ENCODE measurements around the gene SEZ6. TPM values are rescaled to one million over a fixed set of nuclear protein-coding genes. Genes with fewer than 3 reads are reported as not detected.

Gene SEZ6
- polyA plus RNA-seq, 2 of the 4 experiments (the other 2 are of a cell fraction) = not detected

- no peaks in the 10 kb centered on the region for H3K4me1 ChIP-seq
- H3K27ac ChIP-seq = no peak overlapping the region
- TF ChIP-seq NPAS2 (CRISPR knock-in tag; IDR thresholded peaks at IDR 0.05; ENCODE audit: borderline replicate concordance) (no peak), POLR2AphosphoS2 (conservative IDR thresholded peaks at IDR 0.05; ENCODE audit: low read length) (no peak), ZC3H11A (IDR thresholded peaks at IDR 0.05) (no peak), NR3C1 (IDR thresholded peaks at IDR 0.05) (no peak), FOSL2 (IDR thresholded peaks at IDR 0.05) (no peak), FOSL2 (CRISPR knock-in tag; IDR thresholded peaks at IDR 0.05) (no peak), FOSB (CRISPR knock-in tag; IDR thresholded peaks at IDR 0.05) (no peak), CHD2 (IDR thresholded peaks at IDR 0.05; ENCODE audit: low read length, partially characterized antibody) (no peak)
- TF ChIP-seq, protein P1, sequence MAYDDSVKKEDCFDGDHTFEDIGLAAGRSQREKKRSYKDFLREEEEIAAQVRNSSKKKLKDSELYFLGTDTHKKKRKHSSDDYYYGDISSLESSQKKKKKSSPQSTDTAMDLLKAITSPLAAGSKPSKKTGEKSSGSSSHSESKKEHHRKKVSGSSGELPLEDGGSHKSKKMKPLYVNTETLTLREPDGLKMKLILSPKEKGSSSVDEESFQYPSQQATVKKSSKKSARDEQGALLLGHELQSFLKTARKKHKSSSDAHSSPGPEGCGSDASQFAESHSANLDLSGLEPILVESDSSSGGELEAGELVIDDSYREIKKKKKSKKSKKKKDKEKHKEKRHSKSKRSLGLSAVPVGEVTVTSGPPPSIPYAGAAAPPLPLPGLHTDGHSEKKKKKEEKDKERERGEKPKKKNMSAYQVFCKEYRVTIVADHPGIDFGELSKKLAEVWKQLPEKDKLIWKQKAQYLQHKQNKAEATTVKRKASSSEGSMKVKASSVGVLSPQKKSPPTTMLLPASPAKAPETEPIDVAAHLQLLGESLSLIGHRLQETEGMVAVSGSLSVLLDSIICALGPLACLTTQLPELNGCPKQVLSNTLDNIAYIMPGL (CRISPR knock-in tag; IDR thresholded peaks at IDR 0.05; ENCODE audit: borderline replicate concordance) = no peak
- FAIRE-seq (no peak), DNase-seq (ENCODE audit: low read depth in 1 of 2, low spot score in 1 of 2) (no peak), ATAC-seq (no peak)
- CTCF ChIA-PET = interaction anchor here (1.5 to 3.7 kb wide), 3 partner anchors 21 to 491 kb away, joined by 3 to 11 read pairs (median 4); no protein-coding TSS in a partner anchor
- POLR2A ChIA-PET = no interaction called here
- WGBS (ENCODE audit: missing lambda C conversion rate) = 66% methylated on average over 13 of the region's 13 CpGs
- H3K4me2 ChIP-seq = no peak overlapping the region
- no peak overlapping the region for H3K4me3 ChIP-seq
- peaks cover 13% of the 10 kb centered on the region for H3K9me3 ChIP-seq
Observed at GRCh38 chr17:29039764-29040598, 34.1 kb upstream of the SEZ6 start.

DNA sequence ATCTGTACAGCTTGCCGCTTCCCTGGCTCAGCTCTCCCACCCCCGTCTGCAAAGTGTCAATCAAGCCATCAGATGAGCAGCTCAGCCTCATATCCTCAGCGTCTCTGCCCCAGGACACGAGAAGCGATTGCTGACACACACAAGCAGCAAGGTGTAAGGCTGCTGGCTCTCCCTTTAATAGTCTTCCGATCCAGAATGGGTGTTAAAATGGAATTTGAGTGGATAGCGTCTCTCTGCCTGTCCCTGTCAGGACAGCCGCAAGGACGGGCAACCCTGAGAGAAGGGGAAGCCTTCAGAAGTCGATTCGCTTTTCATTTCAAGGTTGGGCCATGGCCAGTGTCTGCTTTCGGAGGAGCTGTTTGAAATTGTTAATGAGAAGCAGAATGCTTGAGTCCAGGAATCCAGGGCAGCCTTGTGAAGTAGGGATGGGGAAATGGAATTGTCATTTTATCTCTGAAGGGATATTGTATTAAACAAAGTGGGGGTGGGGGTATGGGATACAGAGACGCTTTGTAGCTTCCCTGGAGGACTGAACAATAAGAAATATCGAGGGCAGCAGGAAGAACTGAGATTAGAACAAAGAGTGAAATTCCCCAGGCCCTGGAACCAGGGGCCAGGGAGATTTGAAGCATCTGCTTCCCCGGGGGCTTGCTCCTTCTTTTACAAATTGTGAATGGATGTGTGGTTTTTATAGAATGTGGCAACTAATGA, 32.4 kb upstream of the SEZ6 start:
- ChIA-PET CTCF (interaction anchor here (0.7 to 3.7 kb wide), 10 partner anchors 15 to 107 kb away, joined by 3 to 11 read pairs (median 4); no protein-coding TSS in a partner anchor), POLR2A (no interaction called here)
- no peak for FAIRE-seq
- peak; percentile 13 to 35; a peak in 3 of 6 replicates for ATAC-seq
- WGBS (ENCODE audit: missing lambda C conversion rate) = 33% methylated on average over 15 of the region's 15 CpGs
- no peak for DNase-seq (ENCODE audit: low read depth in 1 of 2, low spot score in 1 of 2)
- H3K4me1 ChIP-seq = no peaks in the 10 kb centered on the region
- no peak overlapping the region for H3K4me2 ChIP-seq
- peaks cover 30% of the 10 kb centered on the region for H3K9me3 ChIP-seq
- no peak for TF ChIP-seq NPAS2 (CRISPR knock-in tag; IDR thresholded peaks at IDR 0.05; ENCODE audit: borderline replicate concordance)
- TF ChIP-seq, protein P2, sequence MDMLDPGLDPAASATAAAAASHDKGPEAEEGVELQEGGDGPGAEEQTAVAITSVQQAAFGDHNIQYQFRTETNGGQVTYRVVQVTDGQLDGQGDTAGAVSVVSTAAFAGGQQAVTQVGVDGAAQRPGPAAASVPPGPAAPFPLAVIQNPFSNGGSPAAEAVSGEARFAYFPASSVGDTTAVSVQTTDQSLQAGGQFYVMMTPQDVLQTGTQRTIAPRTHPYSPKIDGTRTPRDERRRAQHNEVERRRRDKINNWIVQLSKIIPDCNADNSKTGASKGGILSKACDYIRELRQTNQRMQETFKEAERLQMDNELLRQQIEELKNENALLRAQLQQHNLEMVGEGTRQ (IDR thresholded peaks at IDR 0.05) = no peak
- TF ChIP-seq GATA3 (IDR thresholded peaks at IDR 0.05; ENCODE audit: borderline replicate concordance) = no peak
- no peak for TF ChIP-seq KDM5A (IDR thresholded peaks at IDR 0.05)
- no peak for TF ChIP-seq PBX3 (IDR thresholded peaks at IDR 0.05)
- H3K27ac ChIP-seq = no peak overlapping the region
- no peak overlapping the region for H3K4me3 ChIP-seq

DNA sequence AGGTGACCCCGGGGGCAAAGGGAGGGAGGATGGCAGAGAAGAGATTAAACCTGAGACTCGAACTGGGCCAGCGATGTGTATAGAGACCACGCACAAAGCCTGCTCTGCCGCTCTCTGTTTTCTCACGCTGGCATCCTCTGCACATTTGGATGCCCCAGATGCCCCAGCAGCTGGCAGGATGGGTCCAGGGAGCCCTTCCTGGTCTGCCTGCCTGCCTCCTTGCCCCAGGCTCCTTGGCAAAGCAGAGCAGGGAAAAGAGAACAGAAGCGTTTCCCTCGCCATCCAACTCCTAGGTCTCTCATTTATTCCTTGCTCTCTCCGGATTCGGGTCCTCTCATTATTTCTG, 31.9 kb upstream of the SEZ6 start:
- no peaks in the 10 kb centered on the region for H3K4me1 ChIP-seq
- peaks cover 34% of the 10 kb centered on the region for H3K9me3 ChIP-seq
- ATAC-seq (peak in 1 of 2 experiments; percentile 6; a peak in 2 of 6 replicates), DNase-seq (ENCODE audit: low read depth in 1 of 2, low spot score in 1 of 2) (no peak), FAIRE-seq (no peak)
- no peak overlapping the region for H3K4me2 ChIP-seq
- 59% methylated on average over 10 of the region's 10 CpGs for WGBS (ENCODE audit: missing lambda C conversion rate)
- H3K27ac ChIP-seq = no peak overlapping the region
- ChIA-PET POLR2A (no interaction called here), CTCF (interaction anchor here (1.1 to 3.7 kb wide), 7 partner anchors 19 to 108 kb away, joined by 3 to 11 read pairs (median 4); no protein-coding TSS in a partner anchor)
- H3K4me3 ChIP-seq = no peak overlapping the region
- no peak for TF ChIP-seq HDAC2 (IDR thresholded peaks at IDR 0.05)
- TF ChIP-seq, protein P2 (IDR thresholded peaks at IDR 0.05) = no peak
